Esophagus muscularis mucosa (tissue), 3 donors: ENCODE measurements around the gene C12orf57.

Source experiments
- CTCF ChIP-seq, 3 experiments: fragments of 200-600 bp in 2 of 3; fragments of 450-650 bp in 1 of 3; sonication (generic) in 2 of 3; IDR thresholded peaks; one replicate each; pipeline ENCODE4 v1.5.1; 2017 to 2019; ENCODE audit warnings: antibody characterized with exemption in 3 of 3, mild to moderate bottlenecking in 2 of 3, moderate library complexity in 1 of 3
- POLR2AphosphoS5 ChIP-seq, 2 donors: sonication (generic); formaldehyde crosslinking; IDR thresholded peaks; one replicate each; pipeline ENCODE4 v1.6.1; 2017; ENCODE audit warnings: antibody characterized with exemption in 2 of 2

- TF ChIP-seq POLR2AphosphoS5 (IDR thresholded peaks at IDR 0.05): no peak
- no peak for TF ChIP-seq CTCF (IDR thresholded peaks at IDR 0.05)
These were observed 15.7 kb upstream of the C12orf57 start for GRCh38 chr12:6928022-6928702.
